WTC11 (cell line): ENCODE data around the gene CHMP5. TPM values are rescaled to one million over a fixed set of nuclear protein-coding genes. Genes with fewer than 3 reads are reported as not detected.

ENCODE experiments used
- ATAC-seq: fragments of 200-7000 bp; cut with Tn5 transposase; 2 replicates; pipeline ENCODE4 v1.10.0; 2021; ENCODE audit warnings: mild to moderate bottlenecking, moderate library complexity
- CTCF ChIA-PET: fragments of 300-600 bp; sonication (Branson Sonifier 250); formaldehyde crosslinking; loops from one replicate; lab custom pipeline; 2021; ENCODE audit warnings: antibody characterized with exemption; lab: Charles Lee
- POLR2A ChIA-PET: fragments of 350-600 bp; sonication (Branson Sonifier 250); formaldehyde crosslinking; loops from one replicate; lab custom pipeline; 2021; ENCODE audit warnings: antibody characterized with exemption; lab: Charles Lee
- DNase-seq: peaks from one replicate; pipeline ENCODE4 v3.0.0; 2021; ENCODE audit warnings: low spot score
- H3K27ac Mint-ChIP-seq: 2 replicates; pipeline ENCODE4 v1.8.0; 2021; ENCODE audit warnings: mixed read lengths
- H3K27me3 Mint-ChIP-seq: 2 replicates; pipeline ENCODE4 v1.8.0; 2021; ENCODE audit warnings: low read depth, mild to moderate bottlenecking, moderate library complexity, mixed read lengths
- H3K36me3 Mint-ChIP-seq: 2 replicates; pipeline ENCODE4 v1.8.0; 2021; ENCODE audit warnings: mixed read lengths
- H3K4me1 Mint-ChIP-seq: 2 replicates; pipeline ENCODE4 v1.8.0; 2022; ENCODE audit warnings: mixed read lengths
- H3K4me3 Mint-ChIP-seq: 2 replicates; pipeline ENCODE4 v1.8.0; 2021; ENCODE audit warnings: mild to moderate bottlenecking, moderate library complexity, mixed read lengths
- H3K9me3 Mint-ChIP-seq: 2 replicates; pipeline ENCODE4 v1.8.0; 2021; ENCODE audit warnings: mixed read lengths
- AFF4 ChIP-seq: sonication (generic); formaldehyde crosslinking; IDR thresholded peaks from 2 replicates; pipeline ENCODE4 v1.8.1; 2023; ENCODE audit warnings: mild to moderate bottlenecking, missing genetic modification reagents, borderline replicate concordance
- ATF2 ChIP-seq: sonication (generic); formaldehyde crosslinking; IDR thresholded peaks from 2 replicates; pipeline ENCODE4 v1.8.1; 2022; ENCODE audit warnings: low read depth, missing genetic modification reagents, borderline replicate concordance
- ATF6 ChIP-seq: sonication (generic); formaldehyde crosslinking; IDR thresholded peaks from 2 replicates; pipeline ENCODE4 v1.8.1; 2023; ENCODE audit warnings: mild to moderate bottlenecking, missing genetic modification reagents
- CDX4 ChIP-seq: fragments of 250-450 bp; sonication (Bioruptor Pico); IDR thresholded peaks from 2 replicates; pipeline ENCODE4 v1.9.0; 2021; ENCODE audit warnings: moderate library complexity, mild to moderate bottlenecking, inconsistent platforms, borderline replicate concordance
- CREB1 ChIP-seq: sonication (generic); formaldehyde crosslinking; IDR thresholded peaks from 2 replicates; pipeline ENCODE4 v1.8.0; 2023; ENCODE audit warnings: mild to moderate bottlenecking, missing genetic modification reagents
- FOXJ3 ChIP-seq: sonication (generic); formaldehyde crosslinking; IDR thresholded peaks from 2 replicates; pipeline ENCODE4 v1.9.0; 2021; ENCODE audit warnings: missing genetic modification reagents, mild to moderate bottlenecking, borderline replicate concordance
- FOXP1 ChIP-seq: sonication (generic); formaldehyde crosslinking; IDR thresholded peaks from 2 replicates; pipeline ENCODE4 v1.8.0; 2022; ENCODE audit warnings: missing genetic modification reagents, mild to moderate bottlenecking, moderate library complexity, borderline replicate concordance
- GTF2I ChIP-seq: fragments of 250-450 bp; sonication (Bioruptor Pico); conservative IDR thresholded peaks from 2 replicates; pipeline ENCODE4 v1.4.0; 2021; ENCODE audit warnings: mild to moderate bottlenecking
- JUN ChIP-seq: sonication (generic); formaldehyde crosslinking; IDR thresholded peaks from 2 replicates; pipeline ENCODE4 v1.8.0; 2023; ENCODE audit warnings: mild to moderate bottlenecking, missing genetic modification reagents
- KAT7 ChIP-seq: sonication (generic); formaldehyde crosslinking; IDR thresholded peaks from 2 replicates; pipeline ENCODE4 v1.8.1; 2023; ENCODE audit warnings: missing genetic modification reagents, mild to moderate bottlenecking, borderline replicate concordance
- NFATC4 ChIP-seq: fragments of 250-450 bp; sonication (Bioruptor Pico); IDR thresholded peaks from 2 replicates; pipeline ENCODE4 v1.9.0; 2021; ENCODE audit warnings: mild to moderate bottlenecking
- NFE2L1 ChIP-seq: sonication (generic); formaldehyde crosslinking; IDR thresholded peaks from 2 replicates; pipeline ENCODE4 v1.8.1; 2023; ENCODE audit warnings: missing genetic modification reagents
- PRDM15 ChIP-seq: sonication (generic); formaldehyde crosslinking; IDR thresholded peaks from 2 replicates; pipeline ENCODE4 v1.8.0; 2022; ENCODE audit warnings: missing genetic modification reagents
- PRRX2 ChIP-seq: fragments of 250-450 bp; sonication (Bioruptor Pico); IDR thresholded peaks from 2 replicates; pipeline ENCODE4 v1.8.0; 2021; ENCODE audit warnings: mild to moderate bottlenecking
- RELA ChIP-seq: sonication (generic); formaldehyde crosslinking; IDR thresholded peaks from 2 replicates; pipeline ENCODE4 v1.8.1; 2022; ENCODE audit warnings: missing genetic modification reagents, mild to moderate bottlenecking, borderline replicate concordance
- SMAD3 ChIP-seq: sonication (generic); formaldehyde crosslinking; IDR thresholded peaks from 2 replicates; pipeline ENCODE4 v1.8.0; 2022; ENCODE audit warnings: missing genetic modification reagents, mild to moderate bottlenecking, borderline replicate concordance
- TEAD4 ChIP-seq: sonication (generic); formaldehyde crosslinking; IDR thresholded peaks from 2 replicates; pipeline ENCODE4 v1.8.0; 2022; ENCODE audit warnings: mild to moderate bottlenecking, missing genetic modification reagents
- ZMAT4 ChIP-seq: fragments of 250-450 bp; sonication (Bioruptor Pico); IDR thresholded peaks from 2 replicates; pipeline ENCODE4 v1.9.0; 2021; ENCODE audit warnings: mild to moderate bottlenecking
- ZNF219 ChIP-seq: sonication (generic); formaldehyde crosslinking; IDR thresholded peaks from 2 replicates; pipeline ENCODE4 v1.8.0; 2023; ENCODE audit warnings: missing genetic modification reagents, mild to moderate bottlenecking, borderline replicate concordance
- ZNF512 ChIP-seq: sonication (generic); formaldehyde crosslinking; IDR thresholded peaks from 2 replicates; pipeline ENCODE4 v1.8.1; 2022; ENCODE audit warnings: missing genetic modification reagents, borderline replicate concordance
- total RNA-seq: library from RNA; stranded (reverse); gene quantifications from 3 replicates; pipeline ENCODE4 v1.2.3, GENCODE V29; 2021

The CHMP5 gene
- total RNA-seq, 1 experiment from 2014 or later = 46.2 TPM

GRCh38 chr9:33290247-33291030 is 25.6 kb downstream of the CHMP5 start, which contains the start of gene NFX1 (continued):
- TF ChIP-seq AFF4 (CRISPR knock-in tag) (no peak), SMAD3 (CRISPR knock-in tag) (peak; percentile 27; the same call in 1 of the 2 replicates), ATF6 (no peak)
- TF ChIP-seq, all 79 proteins: peak for 24

GRCh38 chr9:33291031-33291397 is 26.2 kb downstream of the CHMP5 start:
- H3K27me3 Mint-ChIP-seq = no peaks in the 10 kb centered on the region
- peaks cover 14% of the 10 kb centered on the region for H3K36me3 Mint-ChIP-seq
- peak overlapping the region; percentile 99 for H3K27ac Mint-ChIP-seq
- no peak for ATAC-seq
- peak overlapping the region; percentile 99 for H3K4me3 Mint-ChIP-seq
- H3K4me1 Mint-ChIP-seq = peaks cover 14% of the 10 kb centered on the region
- DNase-seq = no peak
- POLR2A ChIA-PET = interaction anchor here (0.6 to 1.4 kb wide), 5 partner anchors 12 to 183 kb away, joined by 3 to 13 read pairs (median 3); partner anchors contain the start of genes BAG1, CHMP5 and NOL6
- no peaks in the 10 kb centered on the region for H3K9me3 Mint-ChIP-seq
- CTCF ChIA-PET = interaction anchor here (1.0 to 1.7 kb wide), 2 partner anchors 124 to 233 kb away, joined by 5 to 6 read pairs; partner anchors contain the start of gene ANKRD18B
- TF ChIP-seq PRDM15 (CRISPR knock-in tag) = no peak
- TF ChIP-seq ZNF219 (CRISPR knock-in tag) = no peak
- TF ChIP-seq FOXJ3 = no peak
- TF ChIP-seq ZNF512 (CRISPR knock-in tag) = no peak
- TF ChIP-seq ATF2 (CRISPR knock-in tag) = no peak
- no peak for TF ChIP-seq KAT7 (CRISPR knock-in tag)
- no peak for TF ChIP-seq NFE2L1 (CRISPR knock-in tag)
- TF ChIP-seq ZMAT4 (CRISPR knock-in tag) = no peak
- TF ChIP-seq CREB1 (CRISPR knock-in tag) = no peak
- no peak for TF ChIP-seq JUN (CRISPR knock-in tag)
- no peak for TF ChIP-seq TEAD4 (CRISPR knock-in tag)
- TF ChIP-seq GTF2I = no peak
- no peak for TF ChIP-seq PRRX2 (CRISPR knock-in tag)
- TF ChIP-seq NFATC4 (CRISPR knock-in tag) = no peak
- no peak for TF ChIP-seq RELA (CRISPR knock-in tag)
- no peak for TF ChIP-seq FOXP1 (CRISPR knock-in tag)
- no peak for TF ChIP-seq CDX4 (CRISPR knock-in tag)
